ENCODE results near the gene DIP2B. TPM values are rescaled to one million over a fixed set of nuclear protein-coding genes. Genes with fewer than 3 reads are reported as not detected.

The DIP2B gene
- total and polyA plus RNA-seq, 2 of the 13 experiments (the other 11 are each of a cell fraction or from before 2014, with no cell fraction given): 32.1 to 35.8 TPM

GRCh38 chr12:50768391-50768790 is 263.6 kb downstream of the DIP2B start:
- no peak overlapping the region for H3K27ac ChIP-seq (ENCODE audit: extremely low read length, insufficient read depth, low read length)
- ChIA-PET POLR2A (interaction anchor here (1.5 kb wide), 1 partner anchor 19 kb away, joined by 5 read pairs; no protein-coding TSS in a partner anchor), CTCF (ENCODE audit: low intra/inter-chr PET ratio, low total read pairs) (no interaction called here)
- no peak overlapping the region for H3K9ac ChIP-seq (ENCODE audit: insufficient read depth, low read depth, low read length)
- H3K4me3 ChIP-seq (replicated peaks in 1 of 3; ENCODE audit: insufficient read depth in 1 of 3, low read depth in 2 of 3, low read length in 3 of 3): no peak overlapping the region
- ATAC-seq (no peak), DNase-seq (ENCODE audit: low spot score) (no peak), FAIRE-seq (no peak)
- no peak overlapping the region for H2AFZ ChIP-seq (ENCODE audit: low read length)
- peaks cover 75% of the 10 kb centered on the region for H3K79me2 ChIP-seq (ENCODE audit: insufficient read depth, low read length)
- BruUV-seq (replicated peaks): no TSS peak
- peaks cover 40% of the 10 kb centered on the region for H3K4me1 ChIP-seq (ENCODE audit: insufficient read depth, low read length)
- peaks cover 0 to 6% of the 10 kb centered on the region in 2 experiments; a peak in 2 of 5 replicates for H3K36me3 ChIP-seq (replicated peaks in 1 of 2; ENCODE audit: control insufficient read depth in 1 of 2, insufficient read depth in 2 of 2, low read length in 2 of 2)
- WGBS (ENCODE audit: low lambda C conversion rate): 82% methylated on average over 3 of the region's 3 CpGs
- in situ Hi-C loops (cut with HindIII; ENCODE audit: extremely low pct_ligation_motif_present, low pct_unique_long_range_greater_than_20kb) (no loop called here), intact Hi-C loops (cut with micrococcal nuclease; ENCODE audit: unreplicated experiment) (loop anchor here (5.0 to 10.0 kb wide), 3 partner anchors 59 to 576 kb away; partner anchors contain the start of gene CELA1)
- no peaks in the 10 kb centered on the region for H3K9me3 ChIP-seq (ENCODE audit: low read length)
- H3K4me2 ChIP-seq (ENCODE audit: low read depth, low read length): no peak overlapping the region
- peaks cover 5% of the 10 kb centered on the region; the same call in 1 of the 2 replicates for H4K20me1 ChIP-seq (ENCODE audit: insufficient read depth, low read length)
- no peaks in the 10 kb centered on the region for H3K27me3 ChIP-seq (ENCODE audit: control insufficient read depth in 1 of 2, insufficient read depth in 2 of 2, low read length in 2 of 2)
- no peak for TF ChIP-seq ARID3A (IDR thresholded peaks at IDR 0.05; ENCODE audit: low read depth, low read length)
- no peak for TF ChIP-seq RNF2 (conservative IDR thresholded peaks at IDR 0.05; ENCODE audit: low read depth)
- TF ChIP-seq ZNF598 (CRISPR knock-in tag; IDR thresholded peaks at IDR 0.05; ENCODE audit: borderline replicate concordance): no peak
- TF ChIP-seq ZNF318 (CRISPR knock-in tag; IDR thresholded peaks at IDR 0.05): no peak
- no peak for TF ChIP-seq TFDP2 (CRISPR knock-in tag; IDR thresholded peaks at IDR 0.05)
- no peak for TF ChIP-seq POGZ (CRISPR knock-in tag; IDR thresholded peaks at IDR 0.05)
- TF ChIP-seq TEF (CRISPR knock-in tag; IDR thresholded peaks at IDR 0.05): no peak
- TF ChIP-seq CHD4 (IDR thresholded peaks at IDR 0.05; ENCODE audit: borderline replicate concordance, low read length): no peak
- TF ChIP-seq DRAP1 (CRISPR knock-in tag; IDR thresholded peaks at IDR 0.05): no peak
